Breast epithelium (tissue), 3 donors: ENCODE results near the gene TTC7B.

Source experiments
- POLR2AphosphoS5 ChIP-seq, 3 donors: sonication (generic); formaldehyde crosslinking; IDR thresholded peaks; one replicate each; pipeline ENCODE4 v1.6.1; 2017; ENCODE audit warnings: antibody characterized with exemption in 3 of 3
- TF ChIP-seq, protein P1 (sequence below), 3 donors: fragments of 450-650 bp; IDR thresholded peaks; one replicate each; pipeline ENCODE4 v1.5.1; 2016 to 2017; ENCODE audit warnings: antibody characterized with exemption in 3 of 3, mild to moderate bottlenecking in 3 of 3, moderate library complexity in 3 of 3

DNA sequence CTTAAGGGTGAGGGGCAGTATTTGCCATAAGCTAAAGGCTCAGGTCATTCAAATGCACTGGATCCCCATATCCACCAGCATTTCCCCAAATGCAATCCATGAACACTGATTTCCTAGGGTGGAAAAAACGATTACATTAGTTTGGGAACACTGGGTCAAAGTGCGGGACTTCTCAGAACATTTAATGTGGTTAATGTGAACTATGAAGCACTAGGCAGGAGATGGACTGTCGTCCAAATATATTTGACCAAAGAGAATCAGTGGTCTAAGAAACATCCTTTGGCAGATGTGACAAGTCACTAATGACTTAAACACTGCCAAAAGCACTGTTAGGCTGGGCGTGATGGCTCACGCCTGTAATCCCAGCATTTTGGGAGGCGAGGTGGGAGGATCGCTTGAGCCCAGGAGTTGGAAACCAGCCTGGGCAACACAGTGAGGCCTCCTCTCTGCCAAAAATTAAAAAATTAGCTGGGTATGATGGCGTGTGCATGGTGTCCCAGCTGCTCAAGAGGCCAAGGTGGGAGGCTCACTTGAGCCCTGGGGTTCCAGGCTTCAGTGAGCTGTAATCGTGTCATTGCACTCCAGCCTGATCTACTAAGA lies 214.0 kb downstream of the TTC7B start:
- TF ChIP-seq POLR2AphosphoS5 (IDR thresholded peaks at IDR 0.05), result no peak
- TF ChIP-seq, protein P1, sequence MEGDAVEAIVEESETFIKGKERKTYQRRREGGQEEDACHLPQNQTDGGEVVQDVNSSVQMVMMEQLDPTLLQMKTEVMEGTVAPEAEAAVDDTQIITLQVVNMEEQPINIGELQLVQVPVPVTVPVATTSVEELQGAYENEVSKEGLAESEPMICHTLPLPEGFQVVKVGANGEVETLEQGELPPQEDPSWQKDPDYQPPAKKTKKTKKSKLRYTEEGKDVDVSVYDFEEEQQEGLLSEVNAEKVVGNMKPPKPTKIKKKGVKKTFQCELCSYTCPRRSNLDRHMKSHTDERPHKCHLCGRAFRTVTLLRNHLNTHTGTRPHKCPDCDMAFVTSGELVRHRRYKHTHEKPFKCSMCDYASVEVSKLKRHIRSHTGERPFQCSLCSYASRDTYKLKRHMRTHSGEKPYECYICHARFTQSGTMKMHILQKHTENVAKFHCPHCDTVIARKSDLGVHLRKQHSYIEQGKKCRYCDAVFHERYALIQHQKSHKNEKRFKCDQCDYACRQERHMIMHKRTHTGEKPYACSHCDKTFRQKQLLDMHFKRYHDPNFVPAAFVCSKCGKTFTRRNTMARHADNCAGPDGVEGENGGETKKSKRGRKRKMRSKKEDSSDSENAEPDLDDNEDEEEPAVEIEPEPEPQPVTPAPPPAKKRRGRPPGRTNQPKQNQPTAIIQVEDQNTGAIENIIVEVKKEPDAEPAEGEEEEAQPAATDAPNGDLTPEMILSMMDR (IDR thresholded peaks at IDR 0.05), result no peak
